Mucosa of rectum (tissue), 2 donors: ENCODE results near the gene HES6.
"Not testable (repeated sequence)": the region's sequence is repeated elsewhere in the genome, so short reads cannot be mapped to it uniquely, and the experiment has no call there.

ENCODE experiments used
- H3K27ac ChIP-seq, 2 donors: one replicate each; pipeline ENCODE4 v1.7.0; 2013; ENCODE audit warnings: inconsistent platforms in 2 of 2, low read depth in 2 of 2, low read length in 2 of 2
- H3K27me3 ChIP-seq, 2 donors: one replicate each; pipeline ENCODE4 v1.7.0; 2013; ENCODE audit warnings: low read length in 2 of 2; ENCODE audit not compliant: control insufficient read depth in 2 of 2, insufficient read depth in 2 of 2
- H3K36me3 ChIP-seq, 2 donors: one replicate each; pipeline ENCODE4 v1.7.0; 2013; ENCODE audit warnings: low read length in 2 of 2; ENCODE audit not compliant: control insufficient read depth in 2 of 2, insufficient read depth in 2 of 2
- H3K4me1 ChIP-seq, 2 donors: one replicate each; pipeline ENCODE4 v1.7.0; 2013; ENCODE audit warnings: low read length in 2 of 2, mild to moderate bottlenecking in 1 of 2; ENCODE audit not compliant: control insufficient read depth in 2 of 2, insufficient read depth in 2 of 2
- H3K4me3 ChIP-seq, 2 donors: one replicate each; pipeline ENCODE4 v1.7.0; 2013; ENCODE audit warnings: low read length in 2 of 2
- H3K9ac ChIP-seq, 2 donors: one replicate each; pipeline ENCODE4 v1.7.0; 2013; ENCODE audit warnings: low read length in 2 of 2, low read depth in 1 of 2, mild to moderate bottlenecking in 1 of 2
- H3K9me3 ChIP-seq, 2 donors: one replicate each; pipeline ENCODE4 v1.7.0; 2013; ENCODE audit warnings: low read length in 2 of 2; ENCODE audit not compliant: control insufficient read depth in 2 of 2
- donor health status: healthy.
- donor health status: Normal muscosa, but diverticular disease.

Gene HES6

GRCh38 chr2:238284802-238285515 is 45.1 kb upstream of the HES6 start:
- H3K9me3 ChIP-seq, result no peaks in the 10 kb centered on the region
- H3K27ac ChIP-seq, result peak overlapping the region; percentile 91 to 93
- peak overlapping the region; percentile 50 to 61 for H3K4me3 ChIP-seq
- peak overlapping the region; percentile 83 to 97 for H3K9ac ChIP-seq
- peaks cover 60 to 76% of the 10 kb centered on the region in 2 donors for H3K4me1 ChIP-seq
- H3K27me3 ChIP-seq, result no peaks in the 10 kb centered on the region
- H3K36me3 ChIP-seq, result no peaks in the 10 kb centered on the region

DNA sequence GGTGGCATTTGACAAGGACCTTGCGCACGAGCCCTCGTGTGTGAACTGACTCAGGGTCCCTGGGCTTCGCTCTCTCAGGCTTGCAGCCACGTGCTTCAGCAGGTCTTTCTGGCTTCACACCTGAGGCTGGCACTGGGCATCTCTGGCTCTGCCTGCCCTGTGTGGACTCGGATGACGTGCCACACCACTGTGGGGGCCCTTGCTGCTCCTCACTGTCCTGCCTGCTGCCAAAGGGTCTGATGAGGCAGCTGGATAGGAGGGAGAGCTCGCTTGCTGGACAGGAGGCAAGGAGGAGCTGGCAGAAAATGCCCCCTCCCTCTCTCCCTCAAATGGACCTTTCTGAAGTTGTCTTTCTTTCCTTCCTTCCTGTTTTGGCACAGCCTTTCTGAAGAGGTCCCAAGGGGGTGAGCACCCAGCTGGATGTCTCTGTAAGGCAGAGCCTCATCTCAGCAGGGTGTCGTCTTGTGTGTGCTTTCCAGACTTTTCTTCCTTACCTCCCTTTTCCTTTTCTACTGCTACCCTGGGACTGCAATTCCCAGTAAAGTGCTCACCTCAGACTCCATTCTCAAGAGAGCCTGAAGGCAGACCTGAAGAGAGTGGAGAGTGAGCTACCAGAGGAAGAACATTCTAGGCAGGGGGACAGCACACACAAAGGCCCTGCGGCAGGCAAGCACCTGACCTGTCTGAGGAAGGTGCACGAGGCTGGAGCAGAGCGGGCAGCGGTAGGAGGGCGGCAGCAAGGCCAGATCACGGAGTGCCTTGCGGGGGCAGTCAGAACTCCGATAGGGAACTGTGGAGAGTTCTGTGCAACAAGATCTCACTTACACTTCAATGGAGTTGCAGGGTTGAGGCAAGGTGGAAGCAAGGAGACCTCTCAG is 43.3 kb upstream of the HES6 start:
- H3K27ac ChIP-seq, result no peak overlapping the region
- H3K27me3 ChIP-seq, result no peaks in the 10 kb centered on the region
- H3K9me3 ChIP-seq, result no peaks in the 10 kb centered on the region
- no peak overlapping the region for H3K4me3 ChIP-seq
- H3K9ac ChIP-seq, result peak overlapping the region in 1 of 2 donors; percentile 20
- peaks cover 63 to 80% of the 10 kb centered on the region in 2 donors for H3K4me1 ChIP-seq
- peaks cover 0 to 4% of the 10 kb centered on the region in 2 donors for H3K36me3 ChIP-seq

- Histone ChIP-seq H3K27me3 (no peaks in the 10 kb centered on the region), H3K4me1 (peaks cover 54 to 72% of the 10 kb centered on the region in 2 donors), H3K36me3 (peaks cover 7 to 10% of the 10 kb centered on the region in 2 donors), H3K27ac (no peak overlapping the region), H3K4me3 (no peak overlapping the region), H3K9me3 (no peaks in the 10 kb centered on the region), H3K9ac (no peak overlapping the region)
Measured at GRCh38 chr2:238281826-238282480, 42.1 kb upstream of the HES6 start.

GRCh38 chr2:238280083-238280825 is 40.4 kb upstream of the HES6 start:
- H3K36me3 ChIP-seq, result peaks cover 21 to 26% of the 10 kb centered on the region in 2 donors
- H3K4me1 ChIP-seq, result peaks cover 39 to 55% of the 10 kb centered on the region in 2 donors
- peak overlapping the region in 1 of 2 donors; percentile 46 for H3K9ac ChIP-seq
- peak overlapping the region; percentile 14 to 22 for H3K4me3 ChIP-seq
- H3K27me3 ChIP-seq, result no peaks in the 10 kb centered on the region
- H3K27ac ChIP-seq, result peak overlapping the region; percentile 59 to 82
- H3K9me3 ChIP-seq, result no peaks in the 10 kb centered on the region

DNA sequence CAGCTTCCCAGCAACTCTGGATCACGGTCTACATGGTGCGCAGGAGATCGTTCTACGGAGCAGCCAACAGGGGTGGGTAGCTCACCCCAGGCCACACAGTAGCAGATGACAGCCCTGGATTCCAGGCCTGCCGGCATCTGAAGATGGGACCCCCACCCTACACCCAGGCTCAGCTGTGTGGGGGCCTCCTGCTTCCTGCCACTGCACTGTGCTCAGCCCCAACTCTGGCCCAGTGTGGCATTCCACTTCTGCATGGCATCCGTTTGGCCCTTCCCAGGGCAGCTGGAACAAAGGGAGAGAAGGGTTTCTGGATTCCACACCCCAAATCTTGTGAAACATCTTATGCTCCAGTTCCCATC is 39.5 kb upstream of the HES6 start:
- H3K27ac ChIP-seq, result peak overlapping the region in 1 of 2 donors; percentile 82
- no peak overlapping the region for H3K9ac ChIP-seq
- H3K9me3 ChIP-seq, result no peaks in the 10 kb centered on the region
- H3K4me3 ChIP-seq, result no peak overlapping the region
- no peaks in the 10 kb centered on the region for H3K27me3 ChIP-seq
- peaks cover 29 to 34% of the 10 kb centered on the region in 2 donors for H3K36me3 ChIP-seq
- H3K4me1 ChIP-seq, result peaks cover 39 to 55% of the 10 kb centered on the region in 2 donors

DNA sequence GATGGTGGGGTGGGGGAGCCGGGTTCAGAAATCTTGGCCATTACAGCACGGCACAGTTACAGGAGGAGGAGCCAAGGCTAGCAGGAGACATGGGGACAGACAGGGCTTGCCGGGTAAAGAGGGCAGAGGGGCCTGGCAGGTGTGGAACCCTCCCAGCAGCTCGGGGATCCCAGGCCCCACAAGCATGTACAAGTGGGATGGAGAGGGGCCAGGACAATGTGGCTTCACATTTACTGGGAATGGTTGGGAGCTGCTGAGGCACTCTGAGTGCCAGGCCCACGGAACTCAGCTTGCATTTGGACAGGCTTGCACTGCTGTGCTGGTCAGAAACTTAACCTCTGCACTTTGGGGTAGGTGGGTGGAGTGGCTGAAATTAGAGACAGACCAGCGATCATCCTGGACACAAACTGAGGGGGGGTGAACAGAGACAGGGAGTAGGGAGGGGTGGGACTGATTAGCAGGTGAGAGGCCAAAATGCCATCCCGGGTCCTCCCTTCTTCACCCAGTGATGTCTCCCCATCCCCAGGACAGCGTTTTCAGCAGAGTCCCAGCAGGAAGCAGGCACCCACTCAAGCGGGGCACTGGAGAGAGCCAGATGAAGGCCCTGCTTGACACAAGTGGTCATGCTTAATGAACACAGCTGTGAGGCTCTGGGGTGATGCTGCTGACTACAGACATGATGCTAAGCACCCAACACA is 38.9 kb upstream of the HES6 start:
- peak overlapping the region in 1 of 2 donors; percentile 5 for H3K9ac ChIP-seq
- H3K4me3 ChIP-seq, result no peak overlapping the region
- peaks cover 41 to 56% of the 10 kb centered on the region in 2 donors for H3K4me1 ChIP-seq
- no peaks in the 10 kb centered on the region for H3K9me3 ChIP-seq
- H3K27me3 ChIP-seq, result no peaks in the 10 kb centered on the region
- H3K27ac ChIP-seq, result no peak overlapping the region
- peaks cover 31 to 38% of the 10 kb centered on the region in 2 donors for H3K36me3 ChIP-seq

DNA sequence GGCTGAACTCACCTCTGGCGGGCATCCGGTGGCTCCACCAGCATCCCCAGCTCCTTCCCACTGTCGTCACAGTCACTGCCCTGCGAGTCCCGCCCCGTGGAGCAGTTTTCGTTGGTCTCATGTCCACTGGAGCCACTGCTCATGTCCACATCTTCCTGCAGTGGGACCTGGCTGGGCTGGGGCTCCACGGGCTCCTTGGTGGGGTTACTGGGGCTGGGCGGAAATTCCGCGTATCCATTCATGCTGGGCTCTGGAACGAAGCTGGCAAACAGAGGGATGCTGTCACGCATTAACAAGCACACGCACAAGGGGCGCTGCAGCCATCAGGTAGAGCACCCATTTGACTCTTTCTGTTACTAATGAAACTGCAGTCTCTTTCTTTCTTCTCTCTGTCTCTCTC is 37.9 kb upstream of the HES6 start:
- Histone ChIP-seq H3K9me3 (no peaks in the 10 kb centered on the region), H3K4me3 (no peak overlapping the region), H3K9ac (no peak overlapping the region), H3K4me1 (peaks cover 35 to 51% of the 10 kb centered on the region in 2 donors), H3K36me3 (peaks cover 35 to 43% of the 10 kb centered on the region in 2 donors), H3K27me3 (no peaks in the 10 kb centered on the region), H3K27ac (no peak overlapping the region)

DNA sequence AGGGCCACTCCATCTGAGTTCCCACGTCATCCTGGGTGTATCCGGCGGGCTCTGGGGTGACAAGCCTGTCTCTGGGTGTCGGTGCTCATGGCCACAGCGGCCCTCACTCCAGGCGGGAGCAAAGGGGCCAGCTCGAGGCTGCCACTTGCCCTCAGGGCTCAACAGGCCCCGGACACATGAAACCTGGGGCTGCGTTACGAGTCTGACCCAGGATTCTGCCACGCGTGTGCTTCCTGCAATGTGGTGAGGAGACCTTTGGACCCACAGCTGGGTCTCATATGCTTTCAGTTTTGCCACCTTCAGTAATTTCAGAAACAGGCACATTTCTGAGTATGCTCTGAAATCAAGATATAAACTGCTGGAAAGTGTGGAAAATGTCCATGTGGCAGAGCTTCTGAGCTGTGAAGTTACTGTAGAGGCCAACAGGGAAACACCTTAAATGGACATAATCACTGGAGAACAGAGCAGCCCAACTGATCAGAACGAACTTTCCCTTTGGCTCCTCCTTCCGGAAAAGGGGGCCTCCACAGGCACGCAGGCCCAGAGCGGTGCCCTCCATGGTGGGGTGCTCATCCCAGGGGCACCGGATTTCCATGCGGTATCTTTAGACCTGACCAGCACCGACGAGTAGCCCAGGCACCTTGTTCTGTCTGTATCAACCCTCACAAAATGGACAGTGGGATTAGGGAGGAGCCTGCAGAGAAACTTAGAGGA is 34.5 kb upstream of the HES6 start:
- H3K9ac ChIP-seq, result peak overlapping the region in 1 of 2 donors; percentile 29
- H3K9me3 ChIP-seq, result no peaks in the 10 kb centered on the region
- H3K27me3 ChIP-seq, result no peaks in the 10 kb centered on the region
- H3K4me1 ChIP-seq, result peaks cover 19 to 26% of the 10 kb centered on the region in 2 donors
- H3K27ac ChIP-seq, result peak overlapping the region; percentile 65 to 70
- H3K4me3 ChIP-seq, result peak overlapping the region in 1 of 2 donors; percentile 17
- H3K36me3 ChIP-seq, result peaks cover 60 to 72% of the 10 kb centered on the region in 2 donors

DNA sequence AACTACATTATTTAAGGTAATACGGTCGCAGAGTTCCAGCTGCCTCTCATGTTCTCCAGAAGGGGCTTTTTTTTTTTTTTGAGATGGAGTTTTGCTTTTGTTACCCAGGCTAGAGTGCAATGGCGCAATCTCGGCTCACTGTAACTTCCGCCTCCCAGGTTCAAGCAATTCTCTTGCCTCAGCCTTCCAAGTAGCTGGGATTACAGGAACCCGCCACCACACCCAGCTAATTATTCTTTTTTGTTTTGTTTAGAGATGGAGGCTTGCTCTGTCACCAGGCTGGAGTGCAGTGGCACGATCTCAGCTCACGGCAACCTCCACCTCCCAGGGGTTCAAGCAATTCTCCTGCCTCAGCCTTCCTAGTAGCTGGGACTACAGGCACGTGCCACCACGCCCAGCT is 33.6 kb upstream of the HES6 start:
- H3K9me3 ChIP-seq, H3K4me3 ChIP-seq, H3K27me3 ChIP-seq, H3K9ac ChIP-seq: not testable (repeated sequence)
- Histone ChIP-seq H3K27ac (peak overlapping the region; percentile 65 to 70), H3K36me3 (peaks cover 67 to 68% of the 10 kb centered on the region in 2 donors), H3K4me1 (peaks cover 14 to 19% of the 10 kb centered on the region in 2 donors)
